GM23338 (cell line): ENCODE data around the gene RAD51C. TPM values are rescaled to one million over a fixed set of nuclear protein-coding genes. Genes with fewer than 3 reads are reported as not detected.

ENCODE experiments used
- ATAC-seq: fragments of 200-7000 bp; cut with Tn5 transposase; 3 replicates; pipeline ENCODE4 v1.9.1; 2020
- DNase-seq: peaks from one replicate; pipeline ENCODE4 v3.0.0-alpha.2; 2015; ENCODE audit warnings: low spot score
- H2AFZ ChIP-seq: fragments of 200-600 bp; sonication (generic); 2 replicates; pipeline ENCODE4 v1.8.0; 2016; ENCODE audit warnings: antibody characterized with exemption, mild to moderate bottlenecking, moderate library complexity
- H3F3A ChIP-seq: fragments of 200-600 bp; sonication (generic); replicated peaks from 2 replicates; pipeline ENCODE4 v1.8.0; 2017; ENCODE audit warnings: antibody characterized with exemption, mixed run types, low read depth
- H3K27ac ChIP-seq: fragments of 200-600 bp; sonication (generic); 2 replicates; pipeline ENCODE4 v1.6.1; 2016; ENCODE audit warnings: low read depth
- H3K27me3 ChIP-seq: fragments of 200-600 bp; sonication (generic); 2 replicates; pipeline ENCODE4 v1.8.0; 2016; ENCODE audit warnings: mild to moderate bottlenecking, mixed run types, moderate library complexity; ENCODE audit not compliant: insufficient read depth
- H3K36me3 ChIP-seq: fragments of 200-600 bp; sonication (generic); 2 replicates; pipeline ENCODE4 v1.8.0; 2016; ENCODE audit warnings: mild to moderate bottlenecking; ENCODE audit not compliant: insufficient read depth
- H3K4me1 ChIP-seq: fragments of 200-600 bp; sonication (generic); 2 replicates; pipeline ENCODE4 v1.8.0; 2016; ENCODE audit warnings: mild to moderate bottlenecking, moderate library complexity; ENCODE audit not compliant: insufficient read depth
- H3K4me2 ChIP-seq: fragments of 200-600 bp; sonication (generic); 2 replicates; pipeline ENCODE4 v1.7.1; 2017; ENCODE audit warnings: mixed run types
- H3K4me3 ChIP-seq: fragments of 200-600 bp; sonication (generic); 2 replicates; pipeline ENCODE4 v1.6.1; 2016; ENCODE audit warnings: mixed run types
- H3K79me2 ChIP-seq: fragments of 200-600 bp; sonication (generic); replicated peaks from 2 replicates; pipeline ENCODE4 v1.8.0; 2017; ENCODE audit warnings: mild to moderate bottlenecking; ENCODE audit not compliant: insufficient read depth
- H3K9me2 ChIP-seq: fragments of 200-600 bp; sonication (generic); 2 replicates; pipeline ENCODE4 v1.8.0; 2017; ENCODE audit not compliant: insufficient read depth
- H4K20me1 ChIP-seq: fragments of 200-600 bp; sonication (generic); replicated peaks from 2 replicates; pipeline ENCODE4 v1.8.0; 2017; ENCODE audit warnings: mild to moderate bottlenecking; ENCODE audit not compliant: insufficient read depth
- H3K27ac Mint-ChIP-seq: 2 replicates; pipeline ENCODE4 v1.8.0; 2020; ENCODE audit warnings: inconsistent platforms, mild to moderate bottlenecking, moderate library complexity, mixed read lengths
- H3K27me3 Mint-ChIP-seq: 3 replicates; pipeline ENCODE4 v1.8.0; 2022; ENCODE audit warnings: low read depth, mild to moderate bottlenecking, moderate library complexity, mixed read lengths, inconsistent platforms; ENCODE audit not compliant: insufficient read depth, poor library complexity
- H3K36me3 Mint-ChIP-seq: 3 replicates; pipeline ENCODE4 v1.8.0; 2021; ENCODE audit warnings: low read depth, mild to moderate bottlenecking, inconsistent platforms, moderate library complexity, mixed read lengths
- H3K4me1 Mint-ChIP-seq: 3 replicates; pipeline ENCODE4 v1.8.0; 2020; ENCODE audit warnings: mild to moderate bottlenecking, inconsistent platforms, mixed read lengths
- H3K4me3 Mint-ChIP-seq: 3 replicates; pipeline ENCODE4 v1.8.0; 2021; ENCODE audit warnings: moderate library complexity, mild to moderate bottlenecking, inconsistent platforms, mixed read lengths
- H3K9me3 Mint-ChIP-seq: 3 replicates; pipeline ENCODE4 v1.8.0; 2020; ENCODE audit warnings: moderate library complexity, mild to moderate bottlenecking, inconsistent platforms, mixed read lengths
- CREB1 ChIP-seq: fragments of 250-450 bp; sonication (Bioruptor Pico); IDR thresholded peaks from 2 replicates; pipeline ENCODE4 v1.5.0; 2020; ENCODE audit warnings: low read depth, mild to moderate bottlenecking, moderate library complexity
- CTCF ChIP-seq, 2 experiments: fragments of 200-600 bp in 1 of 2; sonication (generic) in 1 of 2; conservative IDR thresholded peaks; 2 replicates each; pipeline versions ENCODE4 v1.5.1 to v1.6.1; 2016 to 2017; ENCODE audit warnings: antibody characterized with exemption in 2 of 2, low read depth in 2 of 2, mild to moderate bottlenecking in 2 of 2, moderate library complexity in 1 of 2
- EZH2 ChIP-seq: fragments of 200-600 bp; sonication (generic); IDR thresholded peaks from one replicate; pipeline ENCODE4 v1.8.0; 2017; ENCODE audit warnings: antibody characterized with exemption, mild to moderate bottlenecking, low read depth; ENCODE audit not compliant: unreplicated experiment
- EZH2phosphoT487 ChIP-seq: fragments of 200-600 bp; sonication (generic); IDR thresholded peaks from one replicate; pipeline ENCODE4 v1.8.1; 2018; ENCODE audit warnings: antibody characterized with exemption; ENCODE audit not compliant: unreplicated experiment
- JUNB ChIP-seq: IDR thresholded peaks from one replicate; pipeline ENCODE4 v1.6.1; 2016; ENCODE audit warnings: antibody characterized with exemption; ENCODE audit not compliant: unreplicated experiment
- NANOG ChIP-seq: IDR thresholded peaks from 2 replicates; pipeline ENCODE4 v1.6.1; 2016; ENCODE audit warnings: antibody characterized with exemption, borderline replicate concordance
- POLR2AphosphoS5 ChIP-seq: IDR thresholded peaks from 2 replicates; pipeline ENCODE4 v1.6.1; 2016; ENCODE audit warnings: antibody characterized with exemption, low read depth
- STAT1 ChIP-seq: IDR thresholded peaks from one replicate; pipeline ENCODE4 v1.6.1; 2016; ENCODE audit warnings: antibody characterized with exemption; ENCODE audit not compliant: unreplicated experiment
- ZNF114 ChIP-seq: fragments of 250-450 bp; sonication (Bioruptor Pico); IDR thresholded peaks from 2 replicates; pipeline ENCODE4 v1.5.0; 2020; ENCODE audit warnings: mild to moderate bottlenecking, moderate library complexity
- ZNF331 ChIP-seq: fragments of 250-450 bp; sonication (Bioruptor Pico); IDR thresholded peaks from 2 replicates; pipeline ENCODE4 v1.5.0; 2020; ENCODE audit warnings: low read depth, mild to moderate bottlenecking, moderate library complexity
- ZNF462 ChIP-seq: fragments of 250-450 bp; sonication (Bioruptor Pico); IDR thresholded peaks from 2 replicates; pipeline ENCODE4 v1.5.0; 2020; ENCODE audit warnings: mild to moderate bottlenecking, moderate library complexity
- polyA plus RNA-seq: library from polyadenylated mRNA; unstranded; fragments of >200 nt; fragmentation: Nextera tagmentation; extraction: Ambion mirVana; gene quantifications from 2 replicates; pipeline ENCODE4 v1.2.1, GENCODE V29; 2016
- total RNA-seq: library from RNA; depleted of rRNA; stranded (reverse); fragments of >200 nt; shearing (Covaris generic); gene quantifications from 2 replicates; pipeline ENCODE4 v1.2.3, GENCODE V29; 2014
- TF ChIP-seq, protein P1 (sequence below): IDR thresholded peaks from one replicate; pipeline ENCODE4 v1.6.1; 2018; ENCODE audit warnings: antibody characterized with exemption; ENCODE audit not compliant: unreplicated experiment
- TF ChIP-seq, protein P2 (sequence below): IDR thresholded peaks from 2 replicates; pipeline ENCODE4 v1.6.1; 2016; ENCODE audit warnings: antibody characterized with exemption

Gene RAD51C
- total and polyA plus RNA-seq, 2 experiments from 2014 or later: 9.3 to 33.6 TPM

GRCh38 chr17:58688521-58688920 lies 3.9 kb upstream of the RAD51C start:
- peaks cover 5% of the 10 kb centered on the region for H3K27me3 Mint-ChIP-seq

More at GRCh38 chr17:58688521-58688920, 3.9 kb upstream of the RAD51C start:
- H3K4me1 Mint-ChIP-seq: peaks cover 7% of the 10 kb centered on the region
- Histone ChIP-seq H3K9me2 (no peaks in the 10 kb centered on the region), H3F3A (0 out of 2 replicates have a peak, but pooled peaks cover 3% of the 10 kb centered on the region), H3K4me2 (no peak overlapping the region), H3K27me3 (no peaks in the 10 kb centered on the region), H3K27ac (no peak overlapping the region), H3K36me3 (no peaks in the 10 kb centered on the region), H3K79me2 (no peaks in the 10 kb centered on the region), H2AFZ (no peak overlapping the region), H4K20me1 (no peaks in the 10 kb centered on the region), H3K4me1 (peaks cover 3% of the 10 kb centered on the region; the same call in 1 of the 2 replicates), H3K4me3 (no peak overlapping the region)
- H3K9me3 Mint-ChIP-seq: no peaks in the 10 kb centered on the region
- TF ChIP-seq ZNF114 (no peak), EZH2 (no peak), CREB1 (CRISPR knock-in tag) (no peak), ZNF331 (CRISPR knock-in tag) (no peak), CTCF (conservative IDR thresholded peaks at IDR 0.05; ENCODE audit: low read depth in 2 of 2) (no peak), EZH2phosphoT487 (no peak), JUNB (no peak), NANOG (no peak), STAT1 (no peak), ZNF462 (no peak), POLR2AphosphoS5 (no peak)
- TF ChIP-seq, protein P1, sequence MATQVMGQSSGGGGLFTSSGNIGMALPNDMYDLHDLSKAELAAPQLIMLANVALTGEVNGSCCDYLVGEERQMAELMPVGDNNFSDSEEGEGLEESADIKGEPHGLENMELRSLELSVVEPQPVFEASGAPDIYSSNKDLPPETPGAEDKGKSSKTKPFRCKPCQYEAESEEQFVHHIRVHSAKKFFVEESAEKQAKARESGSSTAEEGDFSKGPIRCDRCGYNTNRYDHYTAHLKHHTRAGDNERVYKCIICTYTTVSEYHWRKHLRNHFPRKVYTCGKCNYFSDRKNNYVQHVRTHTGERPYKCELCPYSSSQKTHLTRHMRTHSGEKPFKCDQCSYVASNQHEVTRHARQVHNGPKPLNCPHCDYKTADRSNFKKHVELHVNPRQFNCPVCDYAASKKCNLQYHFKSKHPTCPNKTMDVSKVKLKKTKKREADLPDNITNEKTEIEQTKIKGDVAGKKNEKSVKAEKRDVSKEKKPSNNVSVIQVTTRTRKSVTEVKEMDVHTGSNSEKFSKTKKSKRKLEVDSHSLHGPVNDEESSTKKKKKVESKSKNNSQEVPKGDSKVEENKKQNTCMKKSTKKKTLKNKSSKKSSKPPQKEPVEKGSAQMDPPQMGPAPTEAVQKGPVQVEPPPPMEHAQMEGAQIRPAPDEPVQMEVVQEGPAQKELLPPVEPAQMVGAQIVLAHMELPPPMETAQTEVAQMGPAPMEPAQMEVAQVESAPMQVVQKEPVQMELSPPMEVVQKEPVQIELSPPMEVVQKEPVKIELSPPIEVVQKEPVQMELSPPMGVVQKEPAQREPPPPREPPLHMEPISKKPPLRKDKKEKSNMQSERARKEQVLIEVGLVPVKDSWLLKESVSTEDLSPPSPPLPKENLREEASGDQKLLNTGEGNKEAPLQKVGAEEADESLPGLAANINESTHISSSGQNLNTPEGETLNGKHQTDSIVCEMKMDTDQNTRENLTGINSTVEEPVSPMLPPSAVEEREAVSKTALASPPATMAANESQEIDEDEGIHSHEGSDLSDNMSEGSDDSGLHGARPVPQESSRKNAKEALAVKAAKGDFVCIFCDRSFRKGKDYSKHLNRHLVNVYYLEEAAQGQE: no peak
- TF ChIP-seq, protein P2, sequence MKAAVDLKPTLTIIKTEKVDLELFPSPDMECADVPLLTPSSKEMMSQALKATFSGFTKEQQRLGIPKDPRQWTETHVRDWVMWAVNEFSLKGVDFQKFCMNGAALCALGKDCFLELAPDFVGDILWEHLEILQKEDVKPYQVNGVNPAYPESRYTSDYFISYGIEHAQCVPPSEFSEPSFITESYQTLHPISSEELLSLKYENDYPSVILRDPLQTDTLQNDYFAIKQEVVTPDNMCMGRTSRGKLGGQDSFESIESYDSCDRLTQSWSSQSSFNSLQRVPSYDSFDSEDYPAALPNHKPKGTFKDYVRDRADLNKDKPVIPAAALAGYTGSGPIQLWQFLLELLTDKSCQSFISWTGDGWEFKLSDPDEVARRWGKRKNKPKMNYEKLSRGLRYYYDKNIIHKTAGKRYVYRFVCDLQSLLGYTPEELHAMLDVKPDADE: no peak
- no peak overlapping the region for H3K27ac Mint-ChIP-seq
- no peaks in the 10 kb centered on the region for H3K36me3 Mint-ChIP-seq
- H3K4me3 Mint-ChIP-seq: no peak overlapping the region
- ATAC-seq (no peak), DNase-seq (no peak)
